ENCODE measurements around the gene WWOX. TPM values are rescaled to one million over a fixed set of nuclear protein-coding genes. Genes with fewer than 3 reads are reported as not detected.

Gene WWOX
- total and polyA plus RNA-seq, 2 experiments from 2014 or later: 22.1 to 123 TPM

- Histone ChIP-seq H3K9me3 (ENCODE audit: low read depth) (no peaks in the 10 kb centered on the region), H3K27me3 (no peaks in the 10 kb centered on the region), H3K27ac (no peak overlapping the region), H3K36me3 (no peaks in the 10 kb centered on the region), H3K4me1 (ENCODE audit: low read depth) (no peaks in the 10 kb centered on the region), H3K4me3 (no peak overlapping the region)
- no peak for DNase-seq (ENCODE audit: low read depth in 1 of 2, low spot score in 1 of 2)
- TF ChIP-seq CTCF (IDR thresholded peaks at IDR 0.05; ENCODE audit: low read depth, low read length): no peak
Measured at GRCh38 chr16:79131321-79132075, 1032.0 kb downstream of the WWOX start.

- Histone ChIP-seq H3K27me3 (no peaks in the 10 kb centered on the region), H3K4me1 (ENCODE audit: low read depth) (no peaks in the 10 kb centered on the region), H3K9me3 (ENCODE audit: low read depth) (no peaks in the 10 kb centered on the region), H3K4me3 (no peak overlapping the region), H3K27ac (no peak overlapping the region), H3K36me3 (no peaks in the 10 kb centered on the region)
- TF ChIP-seq CTCF (IDR thresholded peaks at IDR 0.05; ENCODE audit: low read depth, low read length): no peak
- DNase-seq (ENCODE audit: low read depth in 1 of 2, low spot score in 1 of 2): no peak
Measured at GRCh38 chr16:79132701-79133100, 1033.2 kb downstream of the WWOX start.

GRCh38 chr16:79134300-79134699 lies 1034.8 kb downstream of the WWOX start:
- H3K27ac ChIP-seq: no peak overlapping the region
- H3K36me3 ChIP-seq: no peaks in the 10 kb centered on the region
- no peaks in the 10 kb centered on the region for H3K4me1 ChIP-seq (ENCODE audit: low read depth)
- no peaks in the 10 kb centered on the region for H3K27me3 ChIP-seq
- no peak for TF ChIP-seq CTCF (IDR thresholded peaks at IDR 0.05; ENCODE audit: low read depth, low read length)
- H3K4me3 ChIP-seq: no peak overlapping the region
- DNase-seq (ENCODE audit: low read depth in 1 of 2, low spot score in 1 of 2): no peak
- no peaks in the 10 kb centered on the region for H3K9me3 ChIP-seq (ENCODE audit: low read depth)

GRCh38 chr16:79136955-79137354 lies 1037.5 kb downstream of the WWOX start:
- H3K36me3 ChIP-seq: no peaks in the 10 kb centered on the region
- no peak for DNase-seq (ENCODE audit: low read depth in 1 of 2, low spot score in 1 of 2)
- H3K4me1 ChIP-seq (ENCODE audit: low read depth): no peaks in the 10 kb centered on the region
- no peaks in the 10 kb centered on the region for H3K27me3 ChIP-seq
- TF ChIP-seq CTCF (IDR thresholded peaks at IDR 0.05; ENCODE audit: low read depth, low read length): no peak
- no peaks in the 10 kb centered on the region for H3K9me3 ChIP-seq (ENCODE audit: low read depth)
- H3K4me3 ChIP-seq: no peak overlapping the region
- no peak overlapping the region for H3K27ac ChIP-seq

- TF ChIP-seq CTCF (IDR thresholded peaks at IDR 0.05; ENCODE audit: low read depth, low read length): no peak
- Histone ChIP-seq H3K9me3 (ENCODE audit: low read depth) (no peaks in the 10 kb centered on the region), H3K27ac (no peak overlapping the region), H3K27me3 (no peaks in the 10 kb centered on the region), H3K4me1 (ENCODE audit: low read depth) (no peaks in the 10 kb centered on the region), H3K4me3 (no peak overlapping the region), H3K36me3 (no peaks in the 10 kb centered on the region)
- no peak for DNase-seq (ENCODE audit: low read depth in 1 of 2, low spot score in 1 of 2)
Measured at GRCh38 chr16:79137426-79137939, 1038.0 kb downstream of the WWOX start.
